Vagina (tissue), 2 donors: ENCODE data around the gene CRY2.

Source experiments
- CTCF ChIP-seq, 3 experiments: fragments of 450-650 bp in 2 of 3; fragments of 200-600 bp in 1 of 3; sonication (generic) in 1 of 3; IDR thresholded peaks; one replicate each; pipeline ENCODE4 v1.5.1; 2017 to 2019; ENCODE audit warnings: antibody characterized with exemption in 3 of 3, mild to moderate bottlenecking in 2 of 3, moderate library complexity in 2 of 3
- POLR2A ChIP-seq, 2 donors: fragments of 450-650 bp; IDR thresholded peaks; one replicate each; pipeline ENCODE4 v1.6.1; 2017; ENCODE audit warnings: antibody characterized with exemption in 2 of 2, mild to moderate bottlenecking in 2 of 2, moderate library complexity in 2 of 2
- POLR2AphosphoS5 ChIP-seq, 2 donors: sonication (generic); formaldehyde crosslinking; IDR thresholded peaks; one replicate each; pipeline ENCODE4 v1.9.0; 2017; ENCODE audit warnings: antibody characterized with exemption in 2 of 2, mild to moderate bottlenecking in 2 of 2, low read depth in 1 of 2; ENCODE audit not compliant: insufficient read depth in 1 of 2

- TF ChIP-seq POLR2A (IDR thresholded peaks at IDR 0.05) (no peak), POLR2AphosphoS5 (IDR thresholded peaks at IDR 0.05; ENCODE audit: insufficient read depth in 1 of 2, low read depth in 1 of 2) (no peak), CTCF (IDR thresholded peaks at IDR 0.05) (no peak)
Observed at GRCh38 chr11:45928535-45929215, 81.4 kb downstream of the CRY2 start.
